ENCODE measurements around the gene ZNF790.
"Not testable (repeated sequence)": the region's sequence is repeated elsewhere in the genome, so short reads cannot be mapped to it uniquely, and the experiment has no call there.

ZNF790 gene

DNA sequence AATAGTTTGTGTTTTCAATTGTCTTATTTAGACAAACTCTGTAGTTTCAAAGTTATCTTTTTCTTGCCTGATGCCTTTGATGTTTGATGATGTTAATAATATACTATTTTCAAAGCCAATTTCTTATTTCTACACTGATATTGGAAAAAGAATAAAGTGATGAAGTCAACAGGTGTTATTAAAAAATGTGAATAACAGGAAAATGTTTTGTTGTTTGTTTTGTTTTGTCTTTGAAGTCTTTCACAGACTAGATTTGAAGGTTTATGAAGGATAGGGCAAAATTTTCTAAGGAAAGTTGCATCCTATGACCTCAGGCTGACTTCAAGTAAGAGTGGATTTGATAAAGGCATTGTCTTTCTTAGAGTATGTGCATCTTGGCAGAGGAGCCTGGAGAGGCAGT lies 31.2 kb downstream of the ZNF790 start:
- TF ChIP-seq, protein P1, sequence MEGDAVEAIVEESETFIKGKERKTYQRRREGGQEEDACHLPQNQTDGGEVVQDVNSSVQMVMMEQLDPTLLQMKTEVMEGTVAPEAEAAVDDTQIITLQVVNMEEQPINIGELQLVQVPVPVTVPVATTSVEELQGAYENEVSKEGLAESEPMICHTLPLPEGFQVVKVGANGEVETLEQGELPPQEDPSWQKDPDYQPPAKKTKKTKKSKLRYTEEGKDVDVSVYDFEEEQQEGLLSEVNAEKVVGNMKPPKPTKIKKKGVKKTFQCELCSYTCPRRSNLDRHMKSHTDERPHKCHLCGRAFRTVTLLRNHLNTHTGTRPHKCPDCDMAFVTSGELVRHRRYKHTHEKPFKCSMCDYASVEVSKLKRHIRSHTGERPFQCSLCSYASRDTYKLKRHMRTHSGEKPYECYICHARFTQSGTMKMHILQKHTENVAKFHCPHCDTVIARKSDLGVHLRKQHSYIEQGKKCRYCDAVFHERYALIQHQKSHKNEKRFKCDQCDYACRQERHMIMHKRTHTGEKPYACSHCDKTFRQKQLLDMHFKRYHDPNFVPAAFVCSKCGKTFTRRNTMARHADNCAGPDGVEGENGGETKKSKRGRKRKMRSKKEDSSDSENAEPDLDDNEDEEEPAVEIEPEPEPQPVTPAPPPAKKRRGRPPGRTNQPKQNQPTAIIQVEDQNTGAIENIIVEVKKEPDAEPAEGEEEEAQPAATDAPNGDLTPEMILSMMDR (IDR thresholded peaks at IDR 0.05; ENCODE audit: low read depth, low read length, missing control alignments), result no peak
- no peak for DNase-seq (ENCODE audit: extremely low read depth, low read depth)
- no peak overlapping the region for H3K4me3 ChIP-seq (replicated peaks; ENCODE audit: low read depth, low read length)

DNA sequence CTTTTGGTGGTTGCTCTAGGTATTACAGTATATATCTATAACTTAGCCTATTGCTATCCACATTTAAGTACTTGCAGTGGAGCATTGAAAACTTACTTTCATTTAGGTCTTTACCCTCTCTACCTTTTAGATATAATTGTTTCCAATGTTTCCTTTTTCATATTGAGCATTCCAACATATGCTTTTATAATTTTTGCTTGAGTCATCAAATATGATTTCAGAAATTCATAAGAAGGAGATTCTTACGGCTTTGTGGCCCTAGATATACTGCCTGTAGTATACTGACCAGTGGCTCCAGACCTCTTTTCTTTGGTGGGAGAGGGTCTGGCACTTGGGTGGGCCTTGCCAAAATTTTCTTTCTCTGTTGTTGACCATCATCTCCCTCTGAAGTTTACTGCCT lies 32.8 kb downstream of the ZNF790 start:
- no peak for DNase-seq (ENCODE audit: extremely low read depth, low read depth)
- H3K4me3 ChIP-seq (replicated peaks; ENCODE audit: low read depth, low read length), result no peak overlapping the region
- TF ChIP-seq, protein P1 (IDR thresholded peaks at IDR 0.05; ENCODE audit: low read depth, low read length, missing control alignments), result no peak

DNA sequence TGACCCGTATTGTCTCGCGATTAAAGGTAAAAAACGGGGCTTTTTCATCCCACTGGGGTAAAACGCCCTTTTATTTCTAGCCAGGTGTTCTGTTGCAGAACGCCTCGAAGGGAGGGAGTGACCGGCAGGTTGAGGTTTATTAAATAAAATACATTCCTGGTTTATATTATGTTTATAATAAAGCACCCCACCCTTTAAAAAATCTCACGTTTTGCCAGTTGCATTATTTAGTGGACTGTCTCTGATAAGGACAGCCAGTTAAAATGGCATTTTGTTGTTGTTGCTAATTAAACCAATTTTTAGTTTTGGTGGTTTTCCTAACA lies 40.4 kb downstream of the ZNF790 start:
- no peak for DNase-seq (ENCODE audit: extremely low read depth, low read depth)
- H3K4me3 ChIP-seq (replicated peaks; ENCODE audit: low read depth, low read length), result peak overlapping the region; percentile 66
- TF ChIP-seq, protein P1 (IDR thresholded peaks at IDR 0.05; ENCODE audit: low read depth, low read length, missing control alignments), result no peak

DNA sequence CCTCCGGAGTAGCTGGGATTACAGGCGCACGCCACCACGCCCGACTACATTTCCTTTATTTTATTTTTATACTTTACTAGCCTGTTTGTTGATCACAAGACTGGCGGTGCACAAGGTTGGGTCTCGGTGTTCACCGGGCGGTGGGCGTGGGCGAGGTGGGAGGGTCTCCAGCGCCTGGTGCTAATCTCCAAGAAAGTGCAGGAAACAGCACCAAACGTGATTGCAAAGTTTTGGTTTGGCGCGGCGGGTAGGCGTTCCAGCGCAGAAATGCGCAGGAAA lies 41.5 kb downstream of the ZNF790 start:
- TF ChIP-seq, protein P1 (IDR thresholded peaks at IDR 0.05; ENCODE audit: low read depth, low read length, missing control alignments), result no peak
- no peak for DNase-seq (ENCODE audit: extremely low read depth, low read depth)
- peak overlapping the region; percentile 66 for H3K4me3 ChIP-seq (replicated peaks; ENCODE audit: low read depth, low read length)

DNA sequence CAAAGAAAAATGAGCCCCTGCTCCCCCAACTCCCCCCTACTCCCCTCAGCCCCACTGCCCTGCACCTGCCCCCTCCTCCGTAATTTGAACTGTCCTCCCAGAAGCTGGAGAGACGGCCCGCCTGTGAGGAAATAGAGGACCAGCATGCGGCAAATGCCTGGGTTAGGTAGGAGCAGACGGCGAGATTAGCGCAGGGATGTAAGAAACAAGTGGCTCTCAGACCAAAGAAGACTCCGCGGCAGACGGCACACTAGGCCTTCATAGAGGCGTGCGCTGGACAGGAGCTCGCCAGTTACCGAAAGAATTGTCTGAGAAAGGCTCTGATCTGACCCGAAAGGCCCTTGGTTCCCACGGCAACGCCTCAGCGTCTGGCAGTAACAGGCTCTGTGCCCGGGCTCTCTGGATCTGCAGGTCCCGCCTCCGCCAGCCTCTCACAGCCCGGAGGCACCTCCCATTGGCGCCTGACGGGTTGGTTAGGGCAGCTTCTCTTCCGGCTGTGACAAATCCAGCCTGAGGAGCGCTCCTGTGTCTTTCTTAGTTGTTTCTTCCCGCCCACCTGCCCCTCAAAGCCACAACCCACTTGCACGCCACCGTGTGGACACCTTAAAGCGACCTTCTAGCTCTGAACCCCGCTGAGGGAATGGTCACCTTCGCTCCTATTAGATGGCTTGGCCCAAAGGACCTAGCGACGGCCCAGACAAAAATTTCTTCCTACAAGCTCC lies 46.6 kb downstream of the ZNF790 start:
- not testable (repeated sequence) for H3K4me3 ChIP-seq (replicated peaks; ENCODE audit: low read depth, low read length)

DNA sequence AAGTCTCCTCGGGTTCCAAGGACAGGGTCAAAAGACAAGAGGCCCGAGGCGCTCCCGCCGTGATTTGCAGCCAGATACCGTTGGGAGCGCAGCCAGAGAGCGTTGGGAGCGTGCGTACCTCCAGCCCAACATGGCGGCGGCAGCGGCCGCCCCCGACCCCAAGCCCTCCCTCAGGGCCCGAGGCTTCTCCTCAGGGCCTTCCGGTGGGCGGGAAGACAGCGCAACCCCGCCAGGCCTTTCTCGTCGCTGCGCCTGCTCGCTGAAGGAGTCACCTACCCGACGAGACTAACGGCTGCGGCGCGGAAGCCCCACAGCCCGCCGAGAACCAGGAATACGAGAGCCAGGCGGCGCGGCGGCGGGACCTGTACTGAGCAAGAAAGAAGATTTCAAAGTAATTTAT lies 62.4 kb downstream of the ZNF790 start:
- H3K4me3 ChIP-seq (replicated peaks; ENCODE audit: low read depth, low read length), result no peak overlapping the region
- TF ChIP-seq, protein P1 (IDR thresholded peaks at IDR 0.05; ENCODE audit: low read depth, low read length, missing control alignments), result no peak
- no peak for DNase-seq (ENCODE audit: extremely low read depth, low read depth)

More for the DNA sequence above, 46.6 kb downstream of the ZNF790 start:
- DNase-seq (ENCODE audit: extremely low read depth, low read depth), result not testable (repeated sequence)

DNA sequence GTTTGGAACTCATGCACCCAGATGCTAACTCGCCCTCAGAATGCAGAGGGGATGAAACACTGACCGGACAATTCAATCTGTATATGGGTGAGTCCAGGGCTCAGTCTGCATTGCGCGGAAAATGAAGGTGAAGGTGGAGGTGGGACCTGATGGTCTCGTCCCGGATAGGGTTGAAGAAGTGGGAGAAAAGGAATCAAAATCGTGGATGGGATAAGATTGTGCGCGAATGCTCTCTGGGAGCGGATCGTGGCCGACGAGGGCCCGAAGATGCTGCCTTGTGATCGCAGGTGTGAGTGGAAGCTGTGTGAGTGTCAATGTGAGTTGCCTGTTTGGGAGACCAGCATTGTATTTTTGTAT lies 65.0 kb downstream of the ZNF790 start:
- H3K4me3 ChIP-seq (replicated peaks; ENCODE audit: low read depth, low read length), result peak overlapping the region; percentile 86
- TF ChIP-seq, protein P1 (IDR thresholded peaks at IDR 0.05; ENCODE audit: low read depth, low read length, missing control alignments), result no peak
- DNase-seq (ENCODE audit: extremely low read depth, low read depth), result no peak
